HepG2 (cell line): ENCODE data around the gene ARHGDIA. TPM values are rescaled to one million over a fixed set of nuclear protein-coding genes. Genes with fewer than 3 reads are reported as not detected.
A peak's percentile ranks its signal among the peaks of the same experiment; 100 is the strongest.

Source experiments
- BHLHE40 ChIP-seq: IDR thresholded peaks from 2 replicates; pipeline ENCODE4 v1.6.1; 2011; ENCODE audit warnings: low read length, improper control_type of control experiment
- CC2D1A ChIP-seq: sonication (generic); formaldehyde crosslinking; IDR thresholded peaks from 2 replicates; pipeline ENCODE4 v1.8.1; 2023; ENCODE audit warnings: mild to moderate bottlenecking, missing genetic modification reagents
- GABPA ChIP-seq, 2 experiments: IDR thresholded peaks; 2 replicates each; pipeline ENCODE4 v1.6.1; 2011 to 2016; ENCODE audit warnings: low read depth in 2 of 2, low read length in 1 of 2, missing biosample characterization in 1 of 2, missing genetic modification characterization in 1 of 2
- HDAC2 ChIP-seq: sonication (generic); formaldehyde crosslinking; IDR thresholded peaks from 2 replicates; pipeline ENCODE4 v1.4.0; 2020; ENCODE audit warnings: missing genetic modification reagents
- HIC2 ChIP-seq: sonication (generic); formaldehyde crosslinking; IDR thresholded peaks from 2 replicates; pipeline ENCODE4 v1.9.0; 2022; ENCODE audit warnings: low read depth, missing genetic modification reagents
- HNF4G ChIP-seq, 2 experiments: sonication (generic) in 1 of 2; formaldehyde crosslinking in 1 of 2; IDR thresholded peaks; 2 replicates each; pipeline versions ENCODE4 v1.4.0 to v1.6.1; 2011 to 2020; ENCODE audit warnings: borderline replicate concordance in 2 of 2, low read depth in 2 of 2, mild to moderate bottlenecking in 2 of 2, low read length in 1 of 2, missing genetic modification reagents in 1 of 2, moderate library complexity in 1 of 2
- ISX ChIP-seq: sonication (generic); formaldehyde crosslinking; conservative IDR thresholded peaks from 2 replicates; pipeline ENCODE4 v1.5.0; 2020; ENCODE audit warnings: missing genetic modification reagents
- NFKB2 ChIP-seq: sonication (generic); formaldehyde crosslinking; IDR thresholded peaks from 2 replicates; pipeline ENCODE4 v1.4.0; 2020; ENCODE audit warnings: missing genetic modification reagents, borderline replicate concordance
- NFYC ChIP-seq: IDR thresholded peaks from 2 replicates; pipeline ENCODE4 v1.6.1; 2016; ENCODE audit warnings: missing genetic modification reagents, missing compliant biosample characterization
- PRDM10 ChIP-seq: sonication (generic); formaldehyde crosslinking; IDR thresholded peaks from 2 replicates; pipeline ENCODE4 v1.4.0; 2020; ENCODE audit warnings: low read depth, missing genetic modification reagents
- SNAPC5 ChIP-seq: sonication (generic); formaldehyde crosslinking; IDR thresholded peaks from 2 replicates; pipeline ENCODE4 v1.8.1; 2023; ENCODE audit warnings: mild to moderate bottlenecking, missing genetic modification reagents, borderline replicate concordance
- SP5 ChIP-seq: IDR thresholded peaks from 2 replicates; pipeline ENCODE4 v1.6.1; 2016; ENCODE audit warnings: low read depth, borderline replicate concordance
- ZEB1 ChIP-seq: IDR thresholded peaks from 2 replicates; pipeline ENCODE4 v1.6.1; 2012; ENCODE audit warnings: mild to moderate bottlenecking, low read depth, inconsistent platforms; ENCODE audit not compliant: insufficient replicate concordance
- ZIK1 ChIP-seq: sonication (generic); formaldehyde crosslinking; IDR thresholded peaks from 2 replicates; pipeline ENCODE4 v1.5.0; 2020; ENCODE audit warnings: mild to moderate bottlenecking, low read depth, missing genetic modification reagents, borderline replicate concordance
- ZNF234 ChIP-seq: sonication (generic); formaldehyde crosslinking; conservative IDR thresholded peaks from 2 replicates; pipeline ENCODE4 v1.5.1; 2020; ENCODE audit warnings: mild to moderate bottlenecking, missing genetic modification reagents
- ZNF263 ChIP-seq: sonication (generic); formaldehyde crosslinking; IDR thresholded peaks from 2 replicates; pipeline ENCODE4 v1.4.0; 2020; ENCODE audit warnings: missing genetic modification reagents
- ZNF264 ChIP-seq: sonication (generic); formaldehyde crosslinking; IDR thresholded peaks from 2 replicates; pipeline ENCODE4 v1.4.0; 2020; ENCODE audit warnings: missing genetic modification reagents
- ZNF3 ChIP-seq: IDR thresholded peaks from 2 replicates; pipeline ENCODE4 v1.7.0; 2017; ENCODE audit warnings: inconsistent platforms
- ZNF484 ChIP-seq: sonication (generic); formaldehyde crosslinking; IDR thresholded peaks from 2 replicates; pipeline ENCODE4 v1.5.1; 2020; ENCODE audit warnings: mild to moderate bottlenecking, low read depth, missing genetic modification reagents, borderline replicate concordance
- ZNF556 ChIP-seq: sonication (generic); formaldehyde crosslinking; IDR thresholded peaks from 2 replicates; pipeline ENCODE4 v1.4.0; 2020; ENCODE audit warnings: mild to moderate bottlenecking, missing genetic modification reagents, borderline replicate concordance
- ZNF746 ChIP-seq: sonication (generic); formaldehyde crosslinking; IDR thresholded peaks from 2 replicates; pipeline ENCODE4 v1.8.0; 2022; ENCODE audit warnings: mild to moderate bottlenecking, missing genetic modification reagents
- ZSCAN20 ChIP-seq: sonication (generic); formaldehyde crosslinking; IDR thresholded peaks from 2 replicates; pipeline ENCODE4 v1.4.0; 2020; ENCODE audit warnings: missing genetic modification reagents, mild to moderate bottlenecking, borderline replicate concordance
- ZZZ3 ChIP-seq: sonication (generic); formaldehyde crosslinking; IDR thresholded peaks from 2 replicates; pipeline ENCODE4 v1.4.0; 2020; ENCODE audit warnings: missing genetic modification reagents, mild to moderate bottlenecking, borderline replicate concordance
- polyA plus RNA-seq, 8 experiments: library from polyadenylated mRNA; depleted of rRNA in 3 of 8; stranded (reverse) in 7 of 8; unstranded in 1 of 8; fragments of >200 nt; fragmentation: Illumina TruSeq in 4 of 8; extraction: Trizol in 4 of 8; gene quantifications; 2 replicates each; pipeline versions ENCODE4 v1.2.1 to v1.2.3, GENCODE V29; 2011 to 2016; ENCODE audit warnings: low read depth in 4 of 8, missing spikeins in 1 of 8, mixed read lengths in 1 of 8; ENCODE audit not compliant: insufficient read depth in 1 of 8
- total RNA-seq, 5 experiments: library from RNA; depleted of rRNA; stranded (reverse); fragments of >200 nt; fragmentation: Illumina TruSeq; extraction: Trizol; gene quantifications; 2 replicates each; pipeline ENCODE4 v1.2.3, GENCODE V29; 2016; ENCODE audit warnings: low read depth in 1 of 5

ARHGDIA gene
- total and polyA plus RNA-seq, 2 of the 13 experiments (the other 11 are each of a cell fraction or from before 2014, with no cell fraction given), result 40.0 to 64.0 TPM

DNA sequence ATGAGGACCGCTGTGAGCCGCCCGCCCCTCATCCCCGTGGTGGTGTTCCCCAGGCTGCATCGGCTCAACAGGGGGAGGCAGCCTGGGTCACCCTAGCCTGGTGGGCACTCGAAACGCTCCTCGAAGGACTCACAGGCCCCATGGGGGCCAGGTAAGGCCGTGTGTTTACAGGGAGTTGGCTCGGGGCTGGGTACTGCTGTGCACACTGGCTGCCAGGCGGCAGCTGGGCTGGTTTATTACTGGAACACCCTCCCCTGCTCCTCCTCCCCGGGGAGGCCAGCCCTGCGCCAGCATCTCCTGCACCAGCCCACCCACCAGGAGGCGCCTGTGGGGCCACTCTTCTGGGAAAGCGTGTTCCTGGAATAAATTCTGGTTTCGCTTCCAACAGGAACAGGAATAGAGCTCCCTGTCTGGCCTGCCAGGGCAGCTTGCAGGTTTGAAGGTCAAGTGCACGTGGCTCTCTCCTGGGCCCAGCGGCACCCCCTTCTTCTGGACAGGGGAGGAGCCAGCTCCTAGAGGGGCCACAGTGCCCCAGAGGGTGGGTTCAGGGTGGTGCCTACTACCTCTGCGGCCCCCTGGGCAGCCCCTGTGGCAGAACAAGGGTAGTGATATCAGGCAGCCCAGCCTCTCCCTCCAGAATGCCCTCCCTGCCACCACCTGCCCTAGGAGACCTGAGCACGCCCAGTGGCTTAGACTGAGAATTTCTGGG lies 49.4 kb downstream of the ARHGDIA start (continued):
- TF ChIP-seq SNAPC5 (CRISPR knock-in tag) (no peak), BHLHE40 (peak; percentile 53; the same call in 1 of the 2 replicates), PRDM10 (CRISPR knock-in tag) (peak; percentile 52; the same call in 1 of the 2 replicates), ZNF556 (CRISPR knock-in tag) (peak; percentile 20; the same call in 1 of the 2 replicates), ZNF264 (CRISPR knock-in tag) (peak; percentile 62; the same call in 1 of the 2 replicates), HDAC2 (CRISPR knock-in tag) (peak; percentile 63), ZNF484 (CRISPR knock-in tag) (no peak), ZIK1 (CRISPR knock-in tag) (no peak; the same call in 1 of the 2 replicates), ZNF3 (0 out of 2 replicates have a peak, but pooled peaks have one; percentile 26), SP5 (CRISPR knock-in tag) (0 out of 2 replicates have a peak, but pooled peaks have one; percentile 27), ZZZ3 (no peak), ZNF234 (CRISPR knock-in tag) (no peak), ZSCAN20 (peak; percentile 44; the same call in 1 of the 2 replicates), ZNF263 (CRISPR knock-in tag) (peak; percentile 97), ISX (CRISPR knock-in tag) (no peak), ZEB1 (no peak), HIC2 (peak; percentile 59; the same call in 1 of the 2 replicates), NFKB2 (CRISPR knock-in tag) (peak; percentile 72; the same call in 1 of the 2 replicates), CC2D1A (no peak), ZNF746 (CRISPR knock-in tag) (0 out of 2 replicates have a peak, but pooled peaks have one; percentile 28), HNF4G (IDR thresholded peaks at IDR 0.05; ENCODE audit: borderline replicate concordance, low read depth, low read length) (peak; percentile 18; the same call in 1 of the 2 replicates), HNF4G (CRISPR knock-in tag; IDR thresholded peaks at IDR 0.05; ENCODE audit: borderline replicate concordance, low read depth) (no peak), NFYC (CRISPR knock-in tag) (no peak), GABPA (IDR thresholded peaks at IDR 0.05; ENCODE audit: low read depth, low read length) (no peak), GABPA (CRISPR knock-in tag; IDR thresholded peaks at IDR 0.05; ENCODE audit: low read depth) (0 out of 2 replicates have a peak, but pooled peaks have one; percentile 32)
